NCI-H146 treated with DMSO at 0.1 percent for 48 hours (cell line): ENCODE data around the gene ACTG1.

Experiments
- DNase-seq: peaks from one replicate; lab custom pipeline; 2025; ENCODE audit not compliant: unreplicated experiment; lab: John Stamatoyannopoulos, UW

Gene ACTG1

DNA sequence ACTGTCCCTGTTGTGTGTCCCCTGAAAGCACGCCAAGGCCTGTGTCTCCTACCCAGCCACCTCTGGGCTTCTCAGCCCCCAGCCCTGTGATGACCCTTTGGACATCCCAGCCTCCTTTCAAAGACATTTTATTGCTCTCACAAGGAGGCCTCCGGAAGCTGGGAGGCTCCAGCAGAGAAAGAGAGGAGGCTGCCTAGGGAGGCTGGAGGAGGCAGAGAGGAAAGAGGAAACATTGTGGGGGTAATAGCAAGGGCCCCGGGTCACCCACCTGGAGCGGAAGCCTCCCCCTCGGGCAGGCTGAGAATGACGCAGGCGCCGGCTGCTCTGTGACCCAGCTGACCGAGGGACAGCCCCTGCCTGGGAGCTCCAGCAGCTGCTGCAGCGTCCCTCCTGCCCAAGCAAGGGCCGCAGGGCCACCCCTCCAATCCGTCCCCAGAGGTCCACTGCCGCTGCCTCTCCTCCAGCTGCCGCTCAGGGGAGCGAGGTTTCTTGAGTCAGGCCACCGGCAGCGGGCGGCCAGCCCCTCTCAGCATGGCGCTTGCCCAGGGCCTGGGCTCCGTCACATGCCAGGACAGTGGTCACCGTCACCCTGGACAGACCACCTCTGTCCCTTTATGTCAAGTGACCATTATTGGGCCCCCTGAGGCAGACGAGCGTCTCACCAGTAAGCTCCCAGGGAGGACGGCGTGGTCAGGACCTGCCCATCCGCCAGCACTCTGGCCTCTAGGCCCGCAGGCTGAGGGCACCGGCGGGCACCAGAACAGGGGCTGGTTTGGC is 29.3 kb downstream of the ACTG1 start:
- DNase-seq: no peak

DNA sequence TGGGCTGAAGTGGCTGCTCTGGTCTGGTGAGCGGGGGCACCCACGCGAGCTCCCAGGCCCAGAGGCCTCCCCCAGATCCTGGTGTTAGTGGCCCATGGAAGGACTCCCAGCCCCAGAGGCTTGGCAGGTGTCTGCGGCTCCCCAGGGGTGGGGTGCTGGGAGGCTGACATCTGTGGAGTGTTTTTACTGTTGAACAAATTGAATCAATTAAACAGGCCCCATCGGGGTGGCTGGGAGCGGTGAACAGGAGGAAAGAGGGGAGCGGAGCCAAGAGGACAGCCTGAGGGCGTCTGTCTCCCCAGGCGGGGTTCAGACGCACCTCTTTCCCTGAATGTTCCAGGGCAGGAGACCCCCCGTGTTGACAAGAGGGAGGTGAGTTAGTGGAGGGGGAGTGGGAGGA is 29.9 kb downstream of the ACTG1 start:
- no peak for DNase-seq

DNA sequence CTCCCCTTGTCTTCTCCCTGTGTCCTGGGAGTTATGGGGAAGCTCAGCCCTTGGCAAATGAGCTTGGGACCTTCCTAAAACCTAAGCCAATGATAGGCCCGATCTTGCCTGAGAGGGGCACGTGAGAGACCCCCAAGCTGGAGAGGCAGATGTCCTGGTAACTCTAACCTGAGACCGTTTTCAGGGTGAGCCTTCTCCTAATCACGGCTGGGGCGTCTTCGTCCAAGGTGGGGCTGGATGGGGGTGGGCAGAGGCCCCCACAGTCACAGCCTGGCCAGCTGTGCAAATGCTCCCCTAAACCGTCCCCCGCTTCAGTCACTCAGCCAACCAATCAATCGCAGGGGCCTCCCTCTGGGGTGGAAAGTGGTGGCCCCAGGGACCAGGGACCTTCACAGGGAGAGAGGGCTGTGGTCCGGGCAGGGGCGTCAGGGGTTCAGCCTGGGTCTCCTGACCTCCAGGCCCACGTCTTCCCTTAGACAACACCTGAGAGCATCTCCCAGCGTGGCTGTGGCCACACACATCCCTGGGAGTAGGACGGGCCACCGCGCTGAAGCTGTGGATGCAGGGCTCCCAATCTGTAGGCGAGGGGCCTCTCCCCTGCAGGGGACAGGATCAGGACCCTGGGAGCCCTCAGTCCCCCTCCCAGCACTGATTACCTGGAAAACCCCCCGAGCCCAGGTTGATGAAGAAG is 30.6 kb downstream of the ACTG1 start:
- no peak for DNase-seq

DNA sequence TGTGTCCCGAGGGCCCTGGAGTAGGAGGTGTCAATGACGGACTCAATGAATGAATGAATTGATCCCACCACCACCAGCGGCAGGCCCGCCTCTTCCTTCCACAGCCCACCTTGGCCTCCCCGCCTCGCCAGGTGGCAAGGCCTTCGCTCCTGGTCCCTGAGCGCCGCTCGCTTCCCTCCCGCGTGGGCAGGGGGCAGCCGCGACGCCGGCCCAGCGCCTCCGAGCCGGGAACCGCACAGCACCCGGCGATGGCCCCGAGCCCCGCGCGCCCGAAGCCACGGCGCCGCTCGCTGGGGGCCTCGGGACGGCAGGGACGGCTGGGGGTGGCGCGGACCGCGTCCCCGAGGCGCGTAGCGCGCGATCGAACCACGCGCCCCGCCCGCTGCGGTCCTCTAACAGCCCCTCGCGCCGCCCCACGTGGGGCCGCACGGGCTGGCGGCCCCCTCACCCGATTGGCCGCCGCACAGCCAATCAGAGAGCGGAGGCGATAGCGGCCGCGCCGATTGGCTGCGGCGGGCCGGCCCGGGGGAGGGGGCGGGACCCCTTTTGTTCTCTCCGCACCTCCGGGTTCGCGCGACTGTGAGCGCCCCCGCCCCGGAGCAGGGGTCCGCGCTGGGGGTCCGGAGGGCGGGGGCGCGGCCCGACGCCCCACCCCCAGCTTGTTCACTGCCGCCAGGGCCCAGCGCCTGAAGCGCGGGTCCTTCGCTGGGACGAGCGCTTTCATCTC is 31.4 kb downstream of the ACTG1 start:
- peak; percentile 70 for DNase-seq

DNA sequence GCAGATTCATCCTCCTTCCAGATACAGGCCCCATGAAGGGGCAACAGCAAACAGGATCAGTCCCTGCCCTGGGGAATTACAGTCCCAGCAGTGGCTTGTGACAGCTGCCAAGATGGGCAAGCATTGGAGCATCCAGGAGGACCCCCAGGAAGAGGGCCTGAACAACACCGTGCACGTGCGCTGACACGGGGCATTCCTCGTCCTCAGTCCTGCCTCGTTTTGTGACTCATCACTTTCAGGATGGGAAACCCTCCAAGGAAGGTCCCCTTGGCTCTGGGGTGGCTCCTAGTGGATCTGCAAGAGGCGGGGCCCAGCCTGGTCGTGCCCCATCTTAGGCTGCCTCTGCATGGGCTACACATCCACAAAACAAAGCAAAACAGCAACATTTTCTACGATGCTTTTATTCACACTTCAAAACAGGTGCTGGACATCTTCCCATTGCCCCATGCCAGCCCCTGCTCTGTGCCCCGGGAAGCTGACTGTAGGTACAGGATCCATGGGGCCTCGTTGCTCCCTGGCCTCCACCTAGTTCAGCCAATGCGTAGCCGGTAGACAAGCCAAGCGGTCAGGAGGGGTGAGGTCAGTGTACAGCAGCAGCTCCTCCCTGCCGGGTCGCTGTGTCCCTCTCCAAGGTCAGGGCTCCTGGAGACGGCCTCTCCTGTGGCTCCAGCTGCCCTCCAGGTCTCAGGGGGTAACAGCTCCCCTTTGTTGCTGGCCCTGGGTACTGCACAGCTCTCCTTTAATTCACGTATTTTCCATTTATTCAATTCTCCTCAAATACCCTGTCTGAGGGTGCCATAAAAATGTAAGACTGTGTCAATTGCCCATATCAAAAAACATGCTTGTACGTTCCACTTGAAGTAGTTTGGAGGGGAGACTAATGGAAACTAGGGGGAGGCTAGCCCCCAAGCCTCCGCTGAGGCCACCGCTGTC is 32.2 kb downstream of the ACTG1 start:
- no peak for DNase-seq

- no peak for DNase-seq
Measured at GRCh38 chr17:81479175-81480071, 33.2 kb downstream of the ACTG1 start.

DNA sequence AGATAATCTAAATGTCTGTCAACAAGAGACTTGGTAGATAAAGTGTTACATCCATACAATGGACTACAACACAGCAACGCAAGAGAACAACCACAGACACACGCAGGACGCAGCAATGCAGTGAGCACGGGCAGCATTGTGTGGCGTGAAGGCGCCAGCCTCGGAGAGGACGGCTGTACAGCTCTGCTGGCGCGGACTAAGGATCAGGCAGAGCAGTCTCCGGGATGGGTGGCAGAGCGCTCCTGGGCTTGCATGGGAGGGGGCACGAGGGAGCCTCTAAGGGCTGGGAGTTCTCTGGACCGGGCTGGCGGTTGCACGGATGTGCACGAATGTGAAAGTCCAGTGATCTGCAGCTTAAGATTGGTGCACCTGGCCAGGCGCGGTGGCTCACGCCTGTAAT is 34.5 kb downstream of the ACTG1 start:
- no peak for DNase-seq

GRCh38 chr17:81477173-81477572 is 35.4 kb downstream of the ACTG1 start:
- DNase-seq: peak; percentile 30

DNA sequence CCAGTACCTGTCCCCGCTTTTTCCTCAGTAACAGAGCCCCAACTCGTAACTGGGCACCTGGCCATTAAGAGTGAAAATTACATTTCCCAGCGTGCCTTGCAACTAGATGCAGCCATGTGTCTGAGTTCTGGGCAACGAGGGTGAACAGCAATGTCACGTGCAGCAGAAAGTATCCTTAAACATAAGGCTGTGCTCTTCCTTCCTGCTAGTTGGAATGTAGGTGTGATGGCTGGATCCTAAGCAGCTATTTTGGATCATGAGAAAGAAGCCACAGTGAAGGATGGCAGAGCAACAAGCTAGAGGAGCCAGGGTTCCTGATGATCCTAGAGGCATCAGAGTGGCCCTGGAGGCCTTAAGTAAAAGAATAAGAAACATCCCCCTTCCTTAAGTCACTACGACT is 36.0 kb downstream of the ACTG1 start:
- no peak for DNase-seq

DNA sequence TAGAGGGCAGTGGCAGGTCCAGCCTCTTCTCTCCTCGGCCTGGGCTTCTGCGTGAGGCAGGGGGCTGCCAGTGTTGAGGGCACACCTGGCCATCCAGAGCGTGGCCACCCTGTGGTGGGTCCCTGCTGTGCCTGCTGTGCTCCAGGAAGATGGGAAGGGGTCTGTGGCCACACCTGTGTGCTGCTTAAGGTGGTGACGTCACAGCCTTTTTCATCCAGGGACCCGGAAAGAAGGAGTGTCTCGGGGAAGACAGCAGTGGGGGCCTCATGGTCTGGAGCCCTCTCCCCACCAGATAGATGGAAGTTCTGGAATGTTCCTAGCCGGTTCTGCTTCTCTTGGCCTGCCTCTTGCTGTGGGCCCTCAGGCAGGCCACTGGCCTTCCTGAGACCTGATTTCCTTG is 36.5 kb downstream of the ACTG1 start:
- DNase-seq: no peak

DNA sequence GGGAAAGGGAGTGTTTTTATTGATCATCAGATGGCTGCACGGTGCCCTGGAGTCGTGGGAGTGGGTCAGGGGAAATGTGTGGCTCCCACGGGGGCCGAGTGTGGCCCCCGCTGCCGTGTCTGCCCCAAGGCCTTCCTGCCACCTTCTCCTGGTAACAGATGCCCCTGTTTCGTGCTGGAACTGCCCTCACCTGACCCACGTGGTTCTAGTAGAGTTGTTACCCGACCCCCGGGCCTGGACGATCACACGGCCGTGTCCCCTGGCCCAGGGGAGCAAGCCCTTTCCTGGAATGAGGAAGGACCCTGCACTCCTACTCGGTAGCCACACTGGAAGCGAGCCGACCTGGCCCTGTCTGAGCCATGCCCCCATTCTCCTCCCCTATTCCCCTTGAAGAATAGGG is 37.6 kb downstream of the ACTG1 start:
- no peak for DNase-seq

DNA sequence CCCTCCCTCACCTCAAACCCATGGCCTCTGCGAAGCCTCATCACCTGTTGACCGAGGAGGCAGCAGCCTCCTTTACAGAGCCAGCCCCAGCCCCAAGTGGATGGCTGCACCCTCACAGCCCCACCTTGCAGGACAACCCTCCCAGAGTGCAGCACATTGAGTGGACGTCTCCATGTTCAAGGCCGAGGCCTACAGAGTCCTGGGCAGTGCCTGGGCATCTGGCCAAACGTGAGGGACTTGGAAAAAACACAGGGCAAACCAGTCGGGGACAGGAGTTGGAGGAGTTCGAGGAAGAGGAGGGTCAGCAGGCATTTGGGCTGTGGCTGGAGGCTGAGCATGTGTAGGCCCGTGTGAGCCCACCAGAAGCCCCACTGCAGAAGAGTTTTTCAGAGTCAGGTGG is 39.6 kb downstream of the ACTG1 start:
- DNase-seq: no peak

DNA sequence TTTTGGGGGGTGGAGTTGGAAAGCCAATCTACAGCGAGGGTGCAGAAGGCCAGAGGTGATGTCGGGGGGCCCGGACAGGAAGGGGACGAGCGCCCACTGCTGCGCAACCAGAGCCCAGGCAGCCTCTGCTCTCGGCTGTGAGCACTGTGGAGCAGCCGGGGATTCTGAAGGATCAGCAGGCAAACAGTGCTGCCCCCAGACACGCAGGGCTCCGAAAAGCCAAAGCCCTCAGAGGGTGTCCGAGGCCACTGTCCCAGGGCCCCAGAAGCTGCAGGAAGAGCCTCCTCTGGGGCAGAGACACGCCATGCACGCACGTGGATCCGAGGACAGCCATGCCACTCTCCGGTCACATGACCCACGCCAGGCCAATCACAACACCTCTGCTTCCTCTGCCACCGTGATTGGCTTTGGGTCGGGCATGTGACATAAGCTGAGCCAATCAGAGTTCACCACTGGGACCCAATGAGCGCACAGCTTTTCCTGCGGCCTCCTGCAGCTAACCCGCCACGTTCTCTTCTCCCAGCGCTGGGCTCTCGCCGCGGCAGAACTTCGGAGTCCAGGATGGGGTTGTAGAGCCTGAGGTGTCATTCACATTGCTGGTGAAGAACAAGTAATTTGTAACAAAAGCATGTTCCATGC is 40.7 kb downstream of the ACTG1 start:
- no peak for DNase-seq

DNA sequence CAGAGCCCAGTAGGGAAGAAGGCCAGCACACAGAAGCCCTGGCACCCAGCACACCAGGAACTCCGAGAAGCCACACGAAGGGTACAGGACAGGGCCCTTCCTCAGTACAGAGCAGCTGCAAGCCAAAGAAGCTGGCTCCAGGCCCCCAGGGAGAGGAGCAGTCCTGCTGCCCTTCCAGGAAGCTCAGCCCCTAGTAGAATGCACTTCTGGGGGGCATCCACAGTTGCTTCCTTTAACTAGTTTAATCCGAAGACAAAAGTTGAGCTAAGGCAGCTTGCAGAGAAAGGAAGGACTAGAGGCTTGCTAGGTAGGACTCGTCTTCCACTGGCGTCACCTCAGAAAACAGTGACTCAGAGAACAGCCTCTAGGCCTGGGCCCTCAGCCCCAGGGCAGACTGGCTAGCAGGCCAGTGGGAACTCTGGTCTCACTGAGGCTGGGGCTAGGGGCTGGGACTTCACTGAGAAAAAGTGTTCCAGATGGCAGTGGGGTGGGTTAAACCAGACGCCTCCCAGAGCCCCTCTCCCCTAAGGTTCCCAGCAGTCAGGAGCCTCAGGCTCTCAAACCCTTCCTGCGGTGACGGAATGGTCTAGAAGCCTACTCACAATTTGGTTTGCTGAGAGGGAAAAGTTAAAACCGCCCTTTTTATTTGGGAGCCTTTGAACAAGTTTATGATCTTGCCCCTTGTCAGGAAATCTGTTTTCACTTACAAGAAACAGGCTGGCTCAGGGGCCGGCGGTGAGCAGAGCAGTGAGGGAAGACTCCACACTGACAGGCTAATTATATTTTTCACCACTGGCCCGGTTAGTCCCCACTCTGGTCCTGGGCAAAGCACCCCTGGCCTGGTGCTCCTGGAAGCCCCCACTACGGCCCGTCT is 41.4 kb downstream of the ACTG1 start:
- no peak for DNase-seq

GRCh38 chr17:81470270-81470943 is 42.2 kb downstream of the ACTG1 start:
- DNase-seq: no peak

GRCh38 chr17:81469266-81469665 is 43.3 kb downstream of the ACTG1 start:
- DNase-seq: no peak

GRCh38 chr17:81468770-81469121 is 43.9 kb downstream of the ACTG1 start:
- DNase-seq: no peak
